HG02973 (cell line): ENCODE results near the gene AKAP3.

Experiments
- ATAC-seq: cut with Tn5 transposase; IDR thresholded peaks from one replicate; pipeline ENCODE4 v1.9.1; 2021; ENCODE audit warnings: moderate library complexity; ENCODE audit not compliant: unreplicated experiment

AKAP3 gene

DNA sequence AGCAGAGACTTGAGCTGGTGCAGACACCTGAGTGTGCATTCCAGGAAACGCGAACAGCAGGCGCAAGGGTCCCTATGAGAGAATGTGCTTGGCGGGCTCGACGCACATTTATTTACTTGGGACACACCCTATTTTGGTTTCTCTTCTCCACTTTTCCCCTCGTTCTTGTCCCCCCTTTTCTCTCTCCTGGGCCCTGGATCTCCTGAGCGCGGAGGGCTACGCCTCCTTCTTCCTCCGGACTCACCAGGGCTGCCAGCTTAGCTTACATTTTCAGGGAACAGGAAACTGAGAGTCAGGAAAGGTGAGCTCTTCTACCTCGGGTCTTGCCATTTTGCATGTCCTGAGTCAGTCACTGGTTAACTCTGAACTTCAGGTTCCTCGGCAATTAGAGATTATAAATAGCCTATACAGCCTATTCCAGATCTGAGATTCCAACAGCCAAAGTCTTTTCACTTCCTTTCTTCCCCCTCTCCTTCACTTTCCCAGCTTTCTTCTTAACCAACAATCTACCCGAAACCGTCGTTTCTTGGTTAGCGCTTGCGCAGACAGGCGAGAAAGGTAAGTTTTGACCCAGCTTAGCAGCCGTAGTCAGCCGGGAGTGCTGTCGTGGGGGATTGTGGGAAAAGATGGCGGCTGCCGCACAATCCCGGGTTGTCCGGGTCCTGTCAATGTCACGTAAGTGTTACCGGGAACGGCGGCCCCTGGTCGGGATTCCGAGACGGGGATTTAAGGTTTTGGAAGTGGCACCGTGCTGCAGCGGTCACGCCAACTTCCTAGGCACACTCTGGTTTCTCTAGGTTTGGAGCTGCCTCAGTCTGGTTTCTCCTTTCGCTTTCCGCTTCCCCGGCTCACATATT is at the start of gene AKAP3, which contains the start of gene NDUFA9:
TSS of gene AKAP3 (minus strand) at position 551 of the 857 bp plus-strand sequence. CDS start 10,855 bp downstream, outside the sequence.
TSS of gene NDUFA9 (plus strand) at position 614 of the 857 bp plus-strand sequence. CDS start at position 627, 13 bp downstream.
- ATAC-seq, result peak; percentile 70

DNA sequence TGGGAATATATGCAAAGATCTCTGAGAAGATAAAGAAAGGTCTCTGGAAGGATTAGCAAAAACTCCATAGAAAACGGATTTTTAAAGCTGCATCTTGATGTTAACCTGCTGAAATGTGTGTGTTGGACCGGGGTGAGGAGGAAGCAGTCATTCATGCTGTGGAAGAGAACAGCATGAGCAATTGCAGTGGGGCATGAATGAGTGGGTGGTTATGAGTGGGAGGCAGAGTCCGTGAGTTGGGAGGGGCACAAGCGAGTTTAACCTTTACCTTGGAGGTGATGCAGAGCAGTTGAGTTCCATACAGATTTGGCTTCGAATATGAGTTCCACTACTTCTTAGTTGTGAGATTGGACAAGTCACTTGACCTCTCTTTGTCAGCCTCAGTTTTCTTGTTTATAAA is 41.9 kb upstream of the AKAP3 start:
- no peak for ATAC-seq

DNA sequence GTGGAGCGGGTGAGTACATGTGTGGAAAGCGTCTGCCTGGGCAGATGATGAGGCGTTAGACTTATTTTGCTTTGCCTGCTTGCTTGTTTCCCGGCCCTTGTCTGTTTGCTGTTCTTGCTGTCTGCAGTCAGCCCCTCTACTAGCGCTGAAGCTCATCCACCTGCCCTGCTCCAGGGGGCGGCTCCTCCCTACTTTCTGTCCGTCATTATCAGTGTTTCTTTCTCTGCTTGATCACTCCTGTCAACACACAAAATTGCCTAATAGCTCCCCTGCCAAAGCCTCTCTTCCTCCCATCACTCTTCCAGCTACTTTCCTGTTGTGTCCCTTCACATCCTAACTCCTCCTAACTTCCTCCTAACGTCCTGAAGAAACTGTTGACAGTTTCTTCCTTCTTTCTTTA is 36.5 kb upstream of the AKAP3 start:
- ATAC-seq, result no peak

GRCh38 chr12:4681732-4682131 is 32.9 kb upstream of the AKAP3 start:
- no peak for ATAC-seq

DNA sequence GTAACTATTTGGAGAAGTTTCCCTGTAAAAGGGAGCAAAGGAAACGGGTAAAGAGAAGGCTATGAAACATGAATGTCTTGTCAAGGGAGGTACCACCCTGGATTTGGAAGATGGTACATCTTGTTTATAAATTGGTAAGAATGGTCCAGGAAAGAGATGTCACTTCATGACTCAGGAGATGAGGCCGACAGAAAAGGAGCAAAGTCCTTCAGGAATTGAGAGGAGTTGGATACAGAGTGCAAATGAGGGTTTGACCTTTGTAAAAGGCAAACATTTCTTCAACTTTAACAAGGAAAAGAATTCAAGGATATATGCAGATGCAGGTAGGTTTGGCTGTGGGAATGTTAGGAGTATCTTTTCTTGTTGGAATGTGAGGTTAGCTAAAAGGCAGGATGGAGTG is 30.9 kb upstream of the AKAP3 start:
- ATAC-seq, result no peak

DNA sequence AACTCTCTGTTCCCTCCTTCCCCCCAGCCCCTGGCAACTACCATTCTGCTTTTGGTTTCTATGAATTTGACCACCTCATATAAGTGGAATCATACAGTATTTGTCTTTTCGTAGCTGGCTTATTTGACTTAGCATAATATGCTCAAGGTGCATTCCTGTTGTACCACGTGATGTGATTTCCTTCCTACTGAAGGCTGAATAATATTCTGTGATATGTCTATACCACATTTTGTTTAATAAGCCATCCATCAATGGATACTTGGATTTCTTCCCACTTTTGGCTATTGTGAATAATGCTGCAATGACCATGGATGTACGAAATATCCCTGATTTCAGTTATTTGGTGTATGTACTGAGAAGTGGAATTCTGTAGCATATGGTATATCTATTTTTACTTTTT is 16.4 kb upstream of the AKAP3 start:
- ATAC-seq, result no peak

- no peak for ATAC-seq
Measured at GRCh38 chr12:4663971-4664505, 15.2 kb upstream of the AKAP3 start.

DNA sequence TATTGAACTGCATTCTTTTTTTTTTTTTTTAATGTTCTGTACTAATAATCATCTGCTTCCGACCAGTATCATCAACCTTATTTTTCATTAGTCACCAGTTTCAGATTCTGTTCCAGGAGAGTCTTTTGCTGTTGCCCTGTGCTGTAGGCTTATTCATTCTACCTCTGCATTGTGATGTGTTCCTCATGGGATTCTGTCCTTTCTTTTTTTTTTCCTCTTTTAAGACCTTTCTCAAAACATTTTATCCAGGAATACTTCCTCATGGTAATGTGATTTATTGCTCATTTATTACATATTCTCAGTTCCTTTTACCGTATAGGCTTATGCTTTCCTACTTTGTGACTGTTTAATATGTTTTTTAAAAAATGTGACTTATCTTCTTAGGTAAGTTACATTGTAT is 4.8 kb upstream of the AKAP3 start:
- no peak for ATAC-seq

GRCh38 chr12:4653257-4653656 is 4.4 kb upstream of the AKAP3 start:
- no peak for ATAC-seq

GRCh38 chr12:4649358-4649661 is 459 bp upstream of the AKAP3 start:
- peak; percentile 6 for ATAC-seq

DNA sequence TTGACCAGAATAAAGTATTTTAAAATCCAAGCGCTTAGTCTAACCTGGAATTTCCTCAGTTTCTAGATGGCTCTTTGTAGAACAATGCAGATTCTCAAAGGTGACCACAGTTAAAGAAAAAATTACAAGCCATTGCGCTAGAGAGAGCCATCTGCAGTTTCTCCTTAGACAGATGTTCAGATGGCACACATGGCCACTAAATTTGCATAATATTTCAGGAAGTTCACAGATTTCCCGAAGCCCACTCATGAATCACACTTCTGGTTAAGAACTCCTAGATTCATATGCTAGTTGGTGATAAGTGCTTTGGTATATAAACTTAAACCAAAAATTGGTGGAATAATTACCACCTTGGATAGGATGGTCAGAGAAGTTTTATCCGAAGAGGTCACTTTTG is 749 bp downstream of the AKAP3 start:
- ATAC-seq, result peak; percentile 26

DNA sequence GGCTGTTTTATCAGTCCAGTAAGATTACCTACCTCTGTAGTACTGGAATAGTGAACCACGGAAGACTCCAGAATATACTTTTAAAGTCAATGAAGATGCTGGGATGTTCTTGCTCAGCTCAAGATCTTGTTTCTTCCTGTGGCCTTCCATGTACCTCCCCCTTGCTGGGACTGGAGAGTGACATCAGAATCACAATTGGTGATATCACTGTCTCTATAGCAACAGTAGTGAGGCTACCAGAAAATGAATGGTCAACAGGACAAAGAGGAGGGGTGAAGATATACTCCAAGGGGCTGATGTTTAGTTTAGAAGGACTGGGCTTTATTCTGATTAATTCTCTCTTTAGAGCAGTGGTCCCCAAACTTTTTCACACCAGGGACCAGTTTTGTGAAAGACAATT is 3.8 kb downstream of the AKAP3 start:
- no peak for ATAC-seq

- ATAC-seq, result no peak
Measured at GRCh38 chr12:4643747-4644146, 5.1 kb downstream of the AKAP3 start.

GRCh38 chr12:4630262-4630661 is 18.6 kb downstream of the AKAP3 start:
- ATAC-seq, result no peak

DNA sequence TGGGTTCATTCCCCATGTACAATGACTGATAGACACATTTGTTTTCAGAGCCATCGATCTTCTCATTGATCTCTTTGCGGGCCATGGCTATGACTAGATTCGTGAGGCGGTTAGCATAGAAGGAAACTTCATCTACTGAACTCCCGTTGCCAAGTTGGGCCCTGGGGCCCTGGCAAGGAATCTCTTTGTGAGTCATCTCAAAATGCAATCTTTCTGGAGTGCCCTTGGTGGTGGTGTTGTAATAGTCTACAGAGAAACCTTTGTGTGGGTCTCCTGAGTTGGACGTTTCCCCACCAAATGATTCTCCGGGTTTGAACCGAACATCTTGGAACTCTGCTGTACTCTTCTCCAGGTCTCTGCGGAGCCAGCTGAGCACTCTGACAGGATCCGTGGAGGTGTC is 20.4 kb downstream of the AKAP3 start:
- no peak for ATAC-seq

DNA sequence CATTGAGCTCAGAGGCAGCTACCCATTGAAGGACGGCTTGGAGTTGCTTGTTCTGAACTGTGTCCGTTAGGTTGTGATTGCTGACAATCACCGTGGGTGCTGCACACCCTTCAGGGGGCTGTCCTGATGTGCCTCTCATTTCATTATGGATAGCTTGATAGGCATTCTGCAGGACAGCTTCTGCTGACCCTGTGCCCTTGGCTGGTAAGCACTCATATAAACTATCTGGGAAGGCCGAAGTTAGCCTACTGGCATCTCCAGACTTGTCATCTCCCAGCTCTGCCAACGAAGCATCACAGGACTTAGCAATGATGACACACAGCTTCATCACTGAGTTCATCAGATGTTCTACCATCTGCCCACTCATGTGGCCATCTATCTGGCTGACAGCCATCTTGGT is 22.3 kb downstream of the AKAP3 start:
- ATAC-seq, result no peak

- no peak for ATAC-seq
Measured at GRCh38 chr12:4621511-4621910, 27.3 kb downstream of the AKAP3 start.

DNA sequence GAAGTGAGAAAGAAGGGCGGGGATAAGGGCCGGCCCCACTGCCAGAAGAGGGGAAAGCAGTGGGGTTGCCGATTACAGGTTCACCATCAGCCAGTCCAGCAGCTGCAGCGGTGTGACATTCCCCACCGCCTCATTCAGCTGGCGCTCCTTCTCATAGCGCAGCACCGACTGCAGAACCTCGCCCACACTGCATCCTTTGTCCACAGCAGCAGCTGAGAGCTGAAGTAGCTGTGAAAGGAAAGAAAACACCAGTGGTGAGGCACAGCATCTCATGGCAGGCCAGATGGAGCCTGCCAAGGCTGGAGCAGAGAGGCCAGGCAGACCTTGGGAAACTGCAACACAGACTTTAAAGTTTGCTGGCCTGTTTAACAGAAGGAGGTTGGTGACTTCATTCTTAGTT is 33.2 kb downstream of the AKAP3 start:
- ATAC-seq, result no peak

DNA sequence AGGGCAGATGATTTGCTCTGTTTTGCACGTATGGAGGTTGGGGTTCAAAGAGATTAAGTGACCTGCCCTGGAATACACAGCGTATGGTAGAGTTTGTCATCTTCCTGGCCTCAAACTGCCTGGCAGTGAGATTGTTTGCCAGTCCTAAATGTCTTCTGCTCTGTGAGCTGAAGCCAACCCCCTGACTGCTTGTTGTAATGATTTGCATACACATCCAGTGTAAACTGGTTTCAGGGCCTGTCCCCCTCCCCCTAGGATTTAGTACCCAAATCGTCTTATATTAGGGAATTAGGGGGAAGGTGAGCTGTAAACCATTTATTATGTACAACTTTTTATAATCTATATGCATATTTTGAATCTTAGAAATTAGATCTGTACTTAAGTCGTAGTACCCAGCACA is 38.4 kb downstream of the AKAP3 start:
- ATAC-seq, result no peak

DNA sequence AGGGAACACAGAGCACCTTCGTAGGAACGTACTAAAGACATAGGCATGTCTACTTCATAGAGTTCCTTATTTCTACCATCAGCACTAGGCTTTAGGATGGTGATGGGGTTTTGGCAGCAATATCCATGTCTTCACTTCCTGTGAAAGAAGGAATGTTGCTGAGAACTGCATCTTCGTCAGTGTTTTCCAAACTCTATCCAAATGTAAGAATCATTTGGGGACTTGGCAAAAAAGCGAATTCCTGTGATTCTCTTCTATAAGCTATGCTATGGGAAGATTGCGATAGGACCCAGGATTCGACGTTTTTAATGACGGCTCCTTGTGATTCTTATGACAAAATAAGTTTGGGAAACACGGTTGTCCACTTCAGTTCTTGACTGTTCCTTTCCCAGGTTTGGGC is 39.8 kb downstream of the AKAP3 start:
- no peak for ATAC-seq

GRCh38 chr12:4607056-4607455 is 41.8 kb downstream of the AKAP3 start:
- ATAC-seq, result no peak

GRCh38 chr12:4604684-4605193 is 44.1 kb downstream of the AKAP3 start:
- ATAC-seq, result peak; percentile 91

- no peak for ATAC-seq
Measured at GRCh38 chr12:4603946-4604345, 44.9 kb downstream of the AKAP3 start.
